HG03354 (cell line): ENCODE data around the gene GATC.
"Not testable (repeated sequence)": the region's sequence is repeated elsewhere in the genome, so short reads cannot be mapped to it uniquely, and the experiment has no call there.

Experiments
- ATAC-seq: cut with Tn5 transposase; IDR thresholded peaks from one replicate; pipeline ENCODE4 v1.9.1; 2021; ENCODE audit warnings: mild to moderate bottlenecking; ENCODE audit not compliant: unreplicated experiment, poor library complexity, severe bottlenecking

GATC gene

DNA sequence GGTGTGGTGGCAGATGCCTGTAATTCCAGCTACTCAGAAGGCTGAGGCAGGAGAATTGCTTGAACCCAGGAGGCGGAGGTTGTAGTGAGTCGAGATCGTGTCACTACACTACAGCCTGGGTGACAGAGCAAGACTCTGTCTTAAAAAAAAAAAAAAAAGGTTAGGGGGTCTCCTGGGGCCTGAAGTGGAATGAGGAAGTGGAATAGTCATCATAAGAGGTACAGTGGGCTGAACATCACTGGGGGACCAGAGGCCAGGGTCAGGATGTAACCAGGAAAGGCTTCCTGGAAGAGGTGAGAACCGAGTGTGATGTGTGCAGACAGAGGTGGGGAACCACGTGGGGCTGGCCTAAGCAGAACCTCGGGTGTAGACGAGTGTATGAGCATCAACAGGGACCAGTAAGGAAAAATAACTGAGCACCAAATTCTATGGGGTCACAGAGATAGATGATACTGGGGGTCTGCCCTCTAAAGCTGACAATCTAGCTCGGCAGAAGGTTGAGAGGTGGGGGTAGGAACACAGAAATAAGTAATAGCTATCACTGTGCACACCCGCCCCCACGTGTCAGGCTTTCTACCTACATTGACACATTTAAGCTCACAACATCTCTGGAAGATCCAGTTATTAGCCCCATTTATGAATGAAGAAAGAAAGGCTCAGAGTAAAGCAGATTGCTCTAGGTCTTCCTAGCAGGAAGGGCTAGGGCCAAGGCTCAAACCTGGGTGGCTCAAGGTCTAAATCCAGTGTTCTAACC is 13.3 kb upstream of the GATC start:
- no peak for ATAC-seq

- ATAC-seq: peak; percentile 95
These were observed 8.3 kb upstream of the GATC start, which contains the start of gene COX6A1 for GRCh38 chr12:120437735-120438494. Gene COX6A1 (plus strand): TSS chr12:120438113. CDS start chr12:120438127, 14 bp downstream.

DNA sequence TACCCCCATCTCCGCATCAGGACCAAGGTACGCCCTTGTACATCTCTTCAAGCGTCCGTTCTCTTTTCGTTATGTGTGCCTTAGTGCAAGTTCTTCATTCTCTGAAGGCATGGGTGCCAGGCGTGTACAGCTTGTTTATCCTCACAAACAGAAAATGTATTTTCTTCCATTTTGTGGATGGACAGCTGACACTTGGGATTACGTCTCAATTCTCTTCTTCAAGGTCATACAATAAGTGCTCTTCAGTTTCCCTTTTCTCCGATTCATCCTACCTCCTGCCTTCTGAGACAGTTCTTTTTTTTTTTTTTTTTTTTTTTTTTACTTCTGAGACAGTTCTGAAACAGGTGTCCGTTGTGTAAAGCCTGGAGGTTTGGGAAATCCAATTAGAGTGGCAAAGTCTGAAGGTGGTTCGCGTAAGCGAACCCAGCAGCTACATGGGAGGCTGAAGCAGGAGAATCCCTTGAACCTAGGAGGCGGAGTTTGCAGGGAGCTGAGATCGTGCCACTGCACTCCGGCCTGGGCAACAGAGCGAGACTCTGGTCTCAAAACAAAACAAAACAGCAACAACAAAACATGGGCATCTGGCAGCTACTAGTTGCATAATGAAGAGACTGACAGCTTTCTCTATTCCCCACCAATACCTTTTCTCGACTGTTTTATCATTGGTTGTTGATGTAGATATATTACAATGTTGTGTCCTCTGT is 7.6 kb upstream of the GATC start:
- peak; percentile 11 for ATAC-seq

DNA sequence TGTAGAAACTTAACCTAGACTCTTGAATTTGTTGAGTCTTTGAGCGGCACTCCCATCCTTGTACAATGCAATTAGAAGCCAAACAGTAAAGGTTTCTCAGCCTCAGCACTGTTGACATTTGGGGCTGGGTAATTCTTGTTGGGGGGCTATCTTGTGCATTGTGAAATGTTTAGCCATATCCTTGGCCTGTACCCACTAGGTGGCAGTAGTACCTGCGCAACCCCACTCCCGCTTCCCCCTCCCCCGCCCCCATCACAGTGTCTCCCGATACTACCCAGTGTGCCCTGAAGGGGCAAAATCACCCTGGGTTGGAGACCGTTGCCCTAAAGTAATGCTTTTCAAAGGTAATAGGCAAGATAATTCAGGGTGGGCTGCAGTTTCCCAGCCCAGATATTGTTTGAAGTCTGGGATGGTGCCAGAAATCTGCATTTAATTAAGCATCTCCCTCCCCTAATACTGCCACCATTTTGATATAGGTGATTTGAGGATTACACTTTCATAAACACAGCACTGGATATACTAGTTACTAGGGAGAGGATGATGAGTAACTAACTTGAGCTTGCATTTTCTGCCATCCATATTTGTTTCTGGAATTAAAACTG is 6.5 kb upstream of the GATC start:
- ATAC-seq: no peak

- no peak for ATAC-seq
These were observed 1.6 kb upstream of the GATC start for GRCh38 chr12:120444676-120445075.

DNA sequence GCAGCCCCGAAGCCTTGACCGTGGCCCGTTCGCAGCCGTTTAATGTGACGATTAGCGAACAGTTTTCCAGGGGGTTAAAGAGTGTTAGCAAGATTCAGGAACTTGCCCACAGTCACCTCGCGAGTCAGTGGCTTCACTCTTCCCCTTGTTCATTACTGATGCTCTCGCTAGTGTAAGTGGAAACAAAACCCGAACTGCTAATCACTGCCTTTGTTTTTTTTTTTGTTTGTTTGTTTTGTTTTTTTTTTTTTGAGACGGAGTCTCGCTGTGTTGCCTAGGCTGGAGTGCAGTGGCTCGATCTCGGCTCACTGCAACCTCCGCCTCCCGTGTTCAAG is 567 bp downstream of the GATC start:
- not testable (repeated sequence) for ATAC-seq

DNA sequence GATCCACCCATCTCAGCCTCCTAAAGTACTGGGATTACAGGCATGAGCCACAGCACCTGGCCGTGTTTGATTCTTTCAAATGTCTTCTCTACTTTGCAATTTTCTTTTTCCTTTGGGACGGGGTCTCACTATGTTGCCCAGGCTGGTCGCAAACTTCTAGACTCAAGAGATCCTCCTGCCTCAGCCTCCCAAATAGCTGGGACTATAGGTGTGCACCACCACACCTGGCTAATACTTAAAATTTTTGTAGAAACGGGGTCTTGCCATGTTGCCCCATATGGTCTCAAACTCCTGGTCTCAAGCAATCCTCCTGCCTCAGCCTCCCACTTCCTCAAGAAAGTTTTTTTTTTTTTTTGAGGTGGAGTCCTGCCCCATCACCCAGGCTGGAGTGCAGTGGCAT is 1.7 kb downstream of the GATC start:
- ATAC-seq: no peak

- not testable (repeated sequence) for ATAC-seq
These were observed 6.3 kb downstream of the GATC start for GRCh38 chr12:120452524-120452923.

DNA sequence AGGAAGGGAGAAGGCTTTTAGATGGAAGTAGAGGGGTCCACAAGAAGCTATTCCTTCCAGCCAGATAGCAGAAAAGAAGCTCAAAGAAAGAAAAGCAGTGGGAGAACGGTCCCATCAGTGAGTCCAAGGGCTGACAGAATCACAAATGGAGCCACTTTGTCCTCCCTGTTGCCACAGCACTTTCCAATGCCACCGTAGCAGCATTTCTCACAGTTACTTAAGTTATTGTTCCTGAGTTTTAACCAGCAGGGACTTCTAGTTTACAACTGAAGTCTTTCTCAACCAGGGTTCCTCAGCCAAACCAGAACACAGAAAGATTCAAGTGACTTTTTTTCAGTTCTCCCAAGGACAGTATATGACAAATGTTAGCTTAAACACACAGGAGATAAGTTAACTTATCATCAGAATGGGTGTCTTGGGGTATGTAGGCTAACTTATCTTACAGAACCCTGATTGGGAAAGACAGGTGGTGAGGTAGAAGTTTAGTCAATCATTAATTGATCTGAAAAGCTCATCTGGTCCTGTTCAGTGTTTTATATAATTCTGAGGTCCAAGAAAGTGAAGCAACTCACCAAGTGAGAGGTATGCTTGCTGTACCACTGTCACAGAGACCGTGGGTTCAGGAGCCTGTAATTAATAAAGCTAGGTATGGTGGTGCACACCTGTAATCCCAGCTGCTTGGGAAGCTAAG is 7.0 kb downstream of the GATC start:
- ATAC-seq: no peak

DNA sequence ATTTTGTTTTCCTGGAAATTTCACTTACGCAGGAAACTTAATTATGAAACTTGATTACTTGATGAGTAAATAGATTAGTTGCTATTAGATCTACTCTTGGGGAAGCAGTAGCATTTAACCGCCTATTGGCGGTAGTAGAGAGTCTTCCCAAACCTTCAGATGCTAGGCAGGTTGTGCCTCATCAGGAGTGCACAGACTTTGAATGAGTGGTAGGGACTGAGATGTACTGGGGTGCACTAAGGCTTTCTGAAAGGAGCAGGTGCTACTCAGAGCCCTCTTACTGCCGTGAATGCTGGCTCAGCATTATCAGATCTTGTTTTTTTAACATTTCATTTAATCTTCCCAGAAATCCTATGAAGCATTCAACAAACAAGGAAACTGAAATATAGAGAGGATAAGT is 7.7 kb downstream of the GATC start:
- ATAC-seq: peak; percentile 63

- ATAC-seq: no peak
These were observed 9.1 kb downstream of the GATC start for GRCh38 chr12:120455302-120455701.

DNA sequence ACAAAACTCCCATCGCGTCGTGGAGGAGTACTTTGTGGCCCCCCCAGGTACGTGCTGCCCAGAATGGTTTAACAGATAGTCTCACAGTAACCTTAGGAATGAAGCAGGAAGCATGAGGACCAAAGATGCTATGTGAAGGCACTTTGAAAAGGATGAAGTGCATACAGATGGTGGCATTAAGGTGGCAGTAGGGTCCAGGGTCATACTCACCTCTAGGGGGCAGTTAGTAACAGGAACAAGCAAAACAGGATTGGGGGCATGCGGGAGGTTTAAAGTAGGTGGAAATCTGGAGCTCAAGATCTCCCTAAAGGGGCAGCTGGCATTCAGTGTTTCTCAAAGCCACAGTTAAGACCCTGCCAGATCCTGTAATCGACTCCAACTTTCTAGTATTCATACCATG is 10.9 kb downstream of the GATC start:
- ATAC-seq: no peak

DNA sequence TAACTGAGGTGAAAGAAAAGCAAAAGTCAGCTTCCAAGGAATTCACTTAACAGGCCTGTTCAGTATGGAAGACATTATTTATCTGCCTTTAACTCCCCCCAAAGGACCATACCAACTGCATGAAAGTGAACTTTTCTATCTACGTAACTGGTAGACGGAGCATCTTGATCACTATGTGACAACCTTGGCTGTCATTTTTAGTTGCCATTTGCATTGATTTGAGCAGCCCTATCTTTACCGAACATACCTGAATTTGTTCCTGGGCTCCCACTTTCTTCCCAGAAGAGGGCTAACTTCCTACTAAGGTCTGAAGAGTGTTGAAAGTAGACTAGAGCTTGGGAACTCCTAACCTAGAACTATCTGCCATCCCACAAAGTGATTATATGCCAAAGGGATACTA is 13.9 kb downstream of the GATC start:
- ATAC-seq: no peak

- no peak for ATAC-seq
These were observed 15.9 kb downstream of the GATC start for GRCh38 chr12:120462099-120462640.

- ATAC-seq: no peak
These were observed 17.5 kb downstream of the GATC start for GRCh38 chr12:120463712-120464111.

DNA sequence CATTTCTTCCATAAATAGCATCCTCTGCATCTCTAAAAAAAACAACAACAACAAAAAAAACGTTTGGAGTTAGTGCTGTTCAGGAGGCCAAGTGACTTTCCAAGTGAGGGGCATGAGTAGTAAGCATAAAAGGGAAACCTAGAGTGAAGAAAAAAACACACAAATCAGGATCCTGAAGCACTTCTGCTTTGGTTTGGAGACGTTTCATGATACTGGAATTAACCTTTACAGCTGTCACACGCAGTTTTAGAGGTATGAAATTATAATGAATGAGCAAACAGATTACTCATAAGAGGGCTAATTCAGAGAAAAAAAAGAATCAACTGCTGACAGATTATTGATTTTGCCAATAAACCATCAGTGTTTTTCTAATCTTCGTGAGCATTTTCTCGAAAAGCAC is 19.5 kb downstream of the GATC start:
- no peak for ATAC-seq

- ATAC-seq: no peak
These were observed 20.5 kb downstream of the GATC start for GRCh38 chr12:120466560-120467315.

DNA sequence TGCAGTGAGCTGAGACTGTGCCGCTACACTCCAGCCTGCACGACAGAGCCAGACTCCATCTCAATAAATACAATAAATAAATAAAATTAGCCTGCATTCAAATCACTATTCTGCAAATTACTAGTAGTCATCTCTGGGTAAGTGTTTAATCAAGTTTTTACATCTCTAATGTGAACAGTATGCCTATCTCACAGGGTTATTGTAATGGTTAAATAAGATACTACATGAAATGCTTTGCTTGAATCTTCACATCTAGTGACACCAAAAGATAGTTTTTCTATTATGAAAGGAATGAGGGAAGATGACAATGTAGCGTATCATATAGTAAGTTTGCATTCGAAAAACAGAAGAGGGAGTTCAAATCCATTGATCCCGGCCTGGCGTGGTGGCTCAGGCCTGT is 21.2 kb downstream of the GATC start:
- ATAC-seq: no peak

DNA sequence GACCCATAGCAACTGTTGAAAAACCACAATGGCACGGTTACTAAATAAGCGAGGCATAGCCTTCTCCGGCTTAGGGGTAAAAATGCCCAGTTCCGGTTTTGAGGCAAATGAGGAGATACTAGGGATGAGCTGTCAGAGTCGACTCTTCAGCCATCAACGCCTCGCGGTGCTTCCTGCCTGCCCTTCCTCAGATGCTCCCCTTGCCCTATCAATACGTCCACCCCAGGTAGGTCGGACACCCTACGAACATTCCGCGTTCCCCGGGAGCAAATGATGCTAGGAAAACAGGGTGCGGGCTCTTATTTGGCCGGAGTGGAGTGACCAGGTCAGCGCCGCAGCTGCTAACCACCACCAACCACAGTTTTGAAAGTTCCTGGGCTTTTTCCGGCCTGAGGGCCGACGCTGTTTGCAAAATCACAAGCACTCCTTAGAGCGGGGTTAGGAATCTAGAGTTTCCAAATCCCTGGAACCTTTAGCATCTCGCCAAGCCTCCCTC is 22.1 kb downstream of the GATC start:
- no peak for ATAC-seq
